AG09319 (cell line): Measurements from ENCODE around the gene CCNE1.

Source experiments
- DNase-seq: peaks from one replicate; pipeline ENCODE4 v3.0.0-alpha.2; 2010; ENCODE audit warnings: low read depth; ENCODE audit errors: extremely low read depth
- CTCF ChIP-seq: IDR thresholded peaks from 2 replicates; pipeline ENCODE4 v1.5.1; 2011; ENCODE audit warnings: low read depth, mild to moderate bottlenecking, inconsistent platforms, low read length, moderate library complexity

Gene CCNE1

GRCh38 chr19:29804493-29804892, 7.3 kb upstream of the CCNE1 start:
- DNase-seq, result no peak

GRCh38 chr19:29805031-29805965, 6.5 kb upstream of the CCNE1 start:
- no peak for TF ChIP-seq CTCF
- no peak for DNase-seq

More at GRCh38 chr19:29804493-29804892, 7.3 kb upstream of the CCNE1 start:
- no peak for TF ChIP-seq CTCF

- peak; percentile 31 for DNase-seq
- TF ChIP-seq CTCF, result no peak
Observed at GRCh38 chr19:29806098-29806866, 5.5 kb upstream of the CCNE1 start.

GRCh38 chr19:29807178-29807577, 4.6 kb upstream of the CCNE1 start:
- no peak for DNase-seq
- no peak for TF ChIP-seq CTCF

GRCh38 chr19:29807870-29808405, 3.9 kb upstream of the CCNE1 start:
- DNase-seq, result no peak
- TF ChIP-seq CTCF, result no peak

GRCh38 chr19:29809795-29810503, 1.8 kb upstream of the CCNE1 start:
- no peak for DNase-seq
- TF ChIP-seq CTCF, result no peak
